Central memory CD4-positive, alpha-beta T cell (primary cell): ENCODE data around the gene LAMA5.
A peak's percentile ranks its signal among the peaks of the same experiment; 100 is the strongest.

ENCODE experiments used
- DNase-seq: peaks from one replicate; pipeline ENCODE4 v3.0.0; 2022

LAMA5 gene

DNA sequence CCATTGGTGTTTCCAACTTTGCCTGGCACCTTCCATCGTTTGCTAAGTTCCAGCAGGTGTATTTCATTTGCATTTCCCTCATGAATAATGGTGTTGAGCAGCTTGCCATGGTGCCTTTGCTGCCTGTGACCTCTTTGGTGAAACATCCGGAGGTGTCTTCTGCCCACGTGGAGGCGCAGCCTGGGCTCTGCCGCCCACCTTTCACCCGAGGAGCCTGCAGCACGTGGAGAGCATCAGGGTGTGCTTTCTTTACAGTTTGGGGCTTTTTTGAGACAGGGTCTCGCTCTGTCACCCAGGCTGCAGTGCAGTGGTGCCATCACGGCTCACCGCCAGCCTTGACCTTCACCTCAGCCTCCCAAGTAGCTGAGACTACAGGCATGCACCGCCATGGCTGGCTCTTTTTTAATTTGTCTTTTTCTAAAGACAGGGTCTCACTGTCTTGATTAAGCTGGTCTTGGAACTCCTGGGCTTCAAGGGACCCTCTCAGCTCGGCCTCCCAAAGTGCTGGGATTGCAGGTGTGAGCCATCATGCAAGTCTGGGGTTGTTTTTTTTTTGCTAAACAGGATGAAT is 67.4 kb downstream of the LAMA5 start:
- DNase-seq = no peak

DNA sequence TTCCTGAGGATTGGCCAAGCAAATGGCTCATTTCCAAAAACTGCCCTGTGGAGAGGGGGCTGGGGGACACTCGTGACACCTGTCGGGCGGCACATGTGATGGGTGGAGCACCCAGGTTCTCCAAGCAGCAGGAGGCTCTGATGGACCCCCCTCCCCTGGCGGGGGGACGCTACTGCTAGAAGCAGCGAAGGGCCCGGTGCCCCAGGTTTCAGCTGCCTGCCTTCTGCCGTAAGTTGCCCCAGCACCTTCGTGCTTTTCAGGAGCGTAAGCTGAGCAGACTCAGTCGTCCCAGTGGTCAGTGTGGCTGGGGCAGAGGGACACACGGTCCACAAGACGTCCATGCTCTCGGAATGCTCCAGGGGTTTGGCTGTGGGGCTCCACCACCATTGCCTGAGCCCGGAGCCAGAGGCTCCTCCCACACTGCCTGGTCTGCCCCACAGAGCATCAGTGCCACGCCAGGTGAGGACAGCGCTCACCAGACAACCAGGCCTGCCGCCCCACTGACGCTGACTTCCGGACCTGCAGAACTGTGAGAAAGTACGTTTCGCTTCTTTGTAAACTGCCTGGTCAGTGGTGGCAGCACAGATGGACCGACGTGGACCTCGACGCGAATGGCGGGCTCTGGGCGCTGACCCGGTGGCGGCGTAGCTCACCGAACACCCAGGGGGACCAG is 68.4 kb downstream of the LAMA5 start:
- no peak for DNase-seq

DNA sequence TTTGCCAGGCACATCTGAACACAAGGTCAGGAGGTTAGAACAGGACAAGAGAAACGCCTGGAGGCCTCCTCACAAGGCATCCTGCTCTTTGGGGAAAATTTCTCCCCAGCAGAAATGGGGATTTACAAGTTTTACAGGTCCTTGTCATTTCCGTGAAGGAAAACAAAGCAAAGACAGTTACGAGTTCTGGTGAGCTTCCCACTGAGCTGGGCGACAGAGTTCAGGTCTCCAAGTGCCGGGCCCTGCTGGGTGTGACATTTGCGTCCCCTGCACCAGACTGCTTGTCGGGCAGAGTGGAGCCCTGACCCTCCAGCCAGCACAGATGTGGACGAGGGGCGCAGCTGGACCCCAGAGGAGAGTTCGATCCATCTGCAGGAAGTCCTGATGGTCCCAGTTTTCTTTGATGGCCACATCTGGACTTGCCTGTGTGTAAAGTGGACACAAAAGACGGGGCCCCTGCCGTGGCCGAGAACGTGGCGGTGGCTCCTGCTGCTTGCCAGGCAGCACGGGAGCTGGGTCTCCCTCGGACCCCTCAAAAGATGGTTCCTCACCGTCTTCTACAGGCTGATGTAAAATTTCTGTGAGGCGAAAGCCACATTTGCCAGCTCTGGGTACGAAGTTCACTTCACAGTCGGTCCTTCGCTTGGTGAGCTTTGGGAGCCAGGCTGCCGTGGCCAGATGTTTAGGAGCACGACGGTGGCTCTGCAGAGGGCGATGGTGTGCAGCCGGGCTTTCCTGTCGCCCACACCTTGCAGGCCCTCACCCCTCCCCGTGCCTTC is 69.5 kb downstream of the LAMA5 start:
- DNase-seq = no peak

DNA sequence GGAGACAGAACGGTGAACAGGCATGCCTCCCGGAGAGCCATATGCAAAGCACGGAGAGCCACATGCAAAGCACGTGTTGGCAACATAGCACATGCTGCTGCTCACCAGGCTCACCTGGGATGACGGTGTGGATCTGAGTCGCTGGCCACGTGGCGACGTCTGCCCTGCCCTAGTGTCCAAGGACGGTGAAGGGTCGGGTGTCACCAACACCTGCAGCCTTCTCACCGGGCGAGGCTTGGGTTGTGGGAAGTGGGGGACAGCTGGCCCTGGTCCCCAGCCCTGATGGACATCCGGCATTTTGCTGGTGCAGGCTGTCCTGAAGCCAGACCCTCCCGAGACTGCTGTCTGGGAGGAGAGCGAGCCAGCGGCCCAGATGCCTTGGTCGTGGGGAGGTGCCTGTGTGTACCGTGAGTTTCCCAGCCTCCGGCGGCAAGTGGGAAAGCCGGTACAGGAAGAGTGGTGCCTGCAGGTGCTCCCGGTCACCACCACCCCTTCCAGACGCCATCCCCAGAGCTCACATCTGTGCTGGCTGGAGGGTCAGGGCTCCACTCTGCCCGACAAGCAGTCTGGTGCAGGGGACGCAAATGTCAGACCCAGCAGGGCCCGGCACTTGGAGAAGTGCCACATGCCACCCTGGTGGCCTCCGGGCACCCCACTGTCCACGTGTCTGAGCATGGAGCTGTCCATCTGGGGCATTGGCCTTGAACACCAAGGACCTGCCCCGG is 70.2 kb downstream of the LAMA5 start:
- DNase-seq = no peak

DNA sequence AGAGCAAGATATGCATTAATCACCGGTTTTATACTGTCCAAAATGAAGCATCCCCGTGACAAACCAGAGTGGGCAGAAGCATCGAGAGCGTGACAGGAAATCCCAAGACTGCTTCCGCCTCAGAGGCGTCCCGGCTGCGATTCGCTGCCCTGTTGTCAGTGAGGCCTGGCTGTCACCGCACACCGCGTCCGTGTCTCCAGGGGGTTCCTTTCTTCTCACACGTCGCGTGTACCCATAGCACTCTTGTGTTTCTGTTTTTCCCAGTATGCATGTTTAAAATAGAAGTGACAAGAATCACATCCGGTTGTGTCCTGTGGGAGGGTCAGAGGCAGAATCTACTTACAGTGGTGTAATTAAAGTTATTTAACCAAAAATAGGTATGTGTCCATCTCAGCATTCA is 72.6 kb downstream of the LAMA5 start:
- no peak for DNase-seq

DNA sequence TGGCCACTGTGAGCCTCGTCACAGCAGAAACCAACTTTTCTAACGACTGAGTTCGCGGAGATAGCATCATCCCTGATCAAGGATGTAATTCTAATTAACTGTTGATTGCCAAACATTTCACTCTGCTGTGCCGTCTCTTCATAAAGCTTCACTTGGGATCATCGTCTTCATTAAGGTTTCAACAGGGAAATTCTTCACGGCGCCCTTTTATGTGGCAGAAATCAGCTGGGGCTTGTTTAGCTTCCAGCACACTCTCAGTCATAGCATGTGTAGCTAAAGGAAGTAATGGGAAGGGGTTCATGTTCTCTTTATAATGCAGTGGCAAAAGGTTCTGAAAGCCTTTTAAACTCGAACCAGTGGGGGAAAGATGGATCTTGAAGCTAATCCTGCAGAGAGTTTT is 73.2 kb downstream of the LAMA5 start:
- no peak for DNase-seq

DNA sequence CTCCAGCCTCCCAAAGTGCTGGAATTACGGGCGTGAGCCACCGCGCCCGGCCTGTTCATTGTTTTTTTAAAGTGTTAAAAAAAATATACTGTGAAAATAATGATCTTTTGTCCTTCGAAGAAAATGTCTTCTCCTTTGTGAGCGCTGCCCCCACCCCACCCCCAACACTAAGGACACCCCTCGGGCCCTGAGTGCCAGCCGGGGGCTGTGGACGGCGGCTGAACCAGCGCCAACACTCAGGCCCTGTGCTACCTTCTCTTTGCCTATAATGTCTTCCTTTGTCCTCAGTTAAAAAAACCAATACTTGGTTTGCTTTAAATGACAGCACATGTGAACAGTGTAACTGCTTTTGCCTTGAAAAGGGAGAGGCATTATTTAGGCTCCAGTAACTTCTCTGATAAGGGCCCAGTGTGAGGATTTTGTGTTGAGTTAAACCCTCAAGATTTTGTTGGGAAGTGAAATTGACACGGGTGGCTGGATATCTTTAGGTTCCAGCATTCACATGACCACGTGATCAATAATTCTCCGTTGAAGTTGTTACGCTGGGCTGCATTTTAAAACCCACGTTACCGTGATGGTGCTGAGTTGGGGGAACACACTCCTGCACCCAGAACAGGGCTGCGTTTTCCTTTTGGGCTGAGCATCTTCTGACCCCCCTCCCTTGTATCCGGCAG is 73.9 kb downstream of the LAMA5 start:
- no peak for DNase-seq

DNA sequence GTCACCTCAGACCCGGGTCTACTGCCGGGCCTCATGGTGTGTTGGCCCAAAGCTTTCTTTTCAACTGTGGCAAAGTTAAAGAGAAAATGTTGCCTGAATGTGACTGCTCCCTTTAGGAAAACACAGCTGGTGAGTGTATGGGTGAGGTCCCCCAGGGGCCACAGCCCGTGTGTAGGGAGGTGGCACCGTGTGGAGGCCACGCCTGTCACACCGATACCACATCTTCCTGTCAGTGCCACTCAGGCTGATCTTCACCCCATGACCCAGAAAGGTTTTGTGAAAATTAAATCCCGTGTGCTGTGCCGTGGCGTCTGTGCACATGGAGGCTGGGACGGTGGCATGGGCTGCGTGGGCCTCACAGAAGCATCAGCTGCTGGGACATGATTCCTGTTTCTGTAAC is 75.0 kb downstream of the LAMA5 start:
- DNase-seq = peak; percentile 19

DNA sequence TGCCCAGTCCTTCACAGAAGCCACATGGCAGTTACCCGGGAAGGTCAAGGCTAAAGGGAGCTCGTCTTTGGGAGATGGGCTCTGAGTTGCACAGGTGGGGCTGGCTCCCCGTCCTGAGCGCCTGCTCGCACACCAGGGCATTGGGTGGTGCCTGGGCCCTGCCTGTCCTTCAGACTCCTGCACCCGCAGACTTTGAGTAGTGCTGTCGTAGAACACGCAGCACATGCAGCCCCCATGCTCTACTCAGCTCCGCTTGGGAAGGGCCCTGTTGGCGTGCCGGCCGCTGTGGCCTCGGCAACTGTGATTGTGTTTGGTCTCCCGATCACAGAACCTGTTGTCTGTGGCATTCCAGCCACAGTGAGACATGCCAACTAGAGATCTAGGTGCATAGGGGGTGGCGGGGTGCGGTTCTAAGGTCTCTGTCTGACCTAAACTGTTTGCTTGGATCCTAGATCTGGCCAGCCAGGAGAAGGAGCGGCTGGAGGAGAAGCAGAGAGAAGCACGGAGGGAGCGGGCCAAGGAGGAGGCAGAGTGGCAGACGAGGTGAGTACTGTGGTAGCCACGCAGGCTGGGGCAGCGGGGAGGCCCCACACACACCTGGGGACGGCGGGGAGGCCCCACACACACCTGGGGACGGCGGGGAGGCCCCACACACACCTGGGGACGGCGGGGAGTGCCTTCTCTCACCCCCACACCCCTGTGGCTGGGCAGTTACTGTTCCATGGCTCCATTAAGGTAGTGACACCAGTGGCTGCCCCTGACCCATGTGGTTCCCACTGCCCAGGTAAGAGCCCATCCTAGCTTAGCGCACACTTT is 75.7 kb downstream of the LAMA5 start:
- DNase-seq = no peak

DNA sequence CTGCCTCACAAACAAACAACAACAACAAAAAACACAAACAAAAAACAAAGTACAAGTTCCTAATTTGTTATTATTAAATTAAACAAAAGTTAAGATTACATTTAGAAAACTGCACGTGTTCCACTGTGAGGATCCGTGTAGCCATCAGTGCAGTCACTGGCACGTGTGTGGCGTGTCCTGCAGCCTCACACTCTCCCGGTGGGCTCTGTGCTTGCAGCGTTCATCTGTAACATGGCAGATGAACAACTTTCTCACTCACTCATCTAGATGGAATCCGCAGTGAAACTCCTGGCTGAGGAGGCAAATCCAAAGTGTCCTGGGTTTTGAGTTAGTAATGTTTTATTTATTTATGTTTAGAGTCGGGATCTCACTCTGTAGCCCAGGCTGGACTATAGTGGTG is 77.2 kb downstream of the LAMA5 start:
- no peak for DNase-seq

DNA sequence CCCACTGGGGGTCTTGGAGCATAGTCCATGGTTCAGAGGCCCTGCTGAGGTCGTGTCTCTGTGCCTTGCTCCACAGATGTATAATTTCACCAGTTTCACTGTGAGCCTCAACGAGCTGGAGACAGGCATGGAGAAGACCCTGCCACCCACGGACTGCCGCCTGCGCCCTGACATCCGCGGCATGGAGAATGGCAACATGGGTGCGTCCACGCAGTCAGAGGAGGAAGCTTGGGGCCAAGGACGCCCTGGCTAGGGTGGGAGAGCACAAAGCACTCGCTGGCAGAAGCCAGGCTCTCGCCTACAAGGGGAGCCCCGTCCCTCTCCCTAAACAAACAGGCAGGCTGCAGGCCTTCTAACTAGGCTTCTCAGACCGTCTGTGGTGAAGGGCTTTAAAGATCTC is 78.0 kb downstream of the LAMA5 start:
- no peak for DNase-seq

DNA sequence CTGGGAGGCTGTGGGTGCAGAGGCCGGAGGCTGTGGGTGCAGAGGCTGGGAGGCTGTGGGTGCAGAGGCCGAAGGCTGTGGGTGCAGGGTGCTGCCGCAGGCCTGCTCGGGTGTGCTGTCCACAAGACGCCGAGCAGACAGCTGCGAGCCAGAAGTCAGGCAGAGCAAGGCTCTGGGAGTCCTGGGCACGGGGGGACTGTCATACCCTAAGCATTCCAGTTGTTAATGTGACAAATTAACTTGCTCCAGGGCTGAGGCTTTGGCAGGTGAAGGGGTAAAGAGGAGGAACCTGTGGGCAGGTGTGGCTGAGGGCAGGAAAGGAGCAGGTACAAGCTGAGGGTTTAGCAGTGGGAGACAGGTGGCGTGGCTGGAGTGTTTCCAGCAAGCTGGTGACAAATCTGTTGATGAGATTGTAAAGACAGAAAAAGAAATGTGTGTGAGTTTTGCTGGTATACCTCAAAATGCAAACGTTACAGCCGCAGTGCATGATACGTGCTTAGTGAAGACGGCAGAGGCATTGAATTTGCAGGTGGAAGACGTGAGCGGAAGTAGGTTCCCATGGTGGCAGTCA is 78.5 kb downstream of the LAMA5 start:
- no peak for DNase-seq

DNA sequence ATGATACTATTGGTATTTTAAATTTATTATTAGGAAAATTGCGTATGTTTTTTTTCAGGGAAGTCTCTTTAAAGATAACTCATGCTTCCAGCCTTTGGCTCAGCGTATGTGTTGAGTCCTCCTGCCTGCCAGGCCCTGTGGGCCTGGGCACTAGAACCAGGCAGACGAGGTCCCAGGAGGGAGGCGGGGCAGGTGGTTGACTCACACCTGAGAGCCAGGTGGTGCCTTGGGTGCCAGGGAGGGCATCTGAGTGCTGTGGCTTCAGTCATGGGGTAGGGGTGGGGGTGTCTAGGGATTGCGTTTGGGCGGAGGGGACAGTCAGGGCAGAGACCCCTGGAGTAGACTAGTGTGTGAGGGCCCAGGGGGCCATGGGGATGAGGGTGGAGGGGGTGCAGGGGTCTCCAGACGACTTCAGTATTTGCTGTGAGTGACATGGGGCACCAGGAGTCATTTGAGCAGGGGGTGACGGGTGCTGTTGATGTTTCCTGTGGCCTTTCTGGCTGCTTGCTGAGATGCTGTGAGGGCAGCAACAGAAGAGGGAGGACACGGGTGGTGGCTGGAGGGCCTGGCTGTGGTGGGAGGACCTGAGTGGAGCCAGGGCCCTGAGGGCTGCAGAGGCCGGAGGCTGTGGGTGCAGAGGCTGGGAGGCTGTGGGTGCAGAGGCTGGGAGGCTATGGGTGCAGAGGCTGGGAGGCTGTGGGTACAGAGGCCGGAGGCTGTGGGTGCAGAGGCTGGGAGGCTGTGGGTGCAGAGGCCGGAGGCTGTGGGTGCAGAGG is 79.2 kb downstream of the LAMA5 start:
- DNase-seq = no peak

DNA sequence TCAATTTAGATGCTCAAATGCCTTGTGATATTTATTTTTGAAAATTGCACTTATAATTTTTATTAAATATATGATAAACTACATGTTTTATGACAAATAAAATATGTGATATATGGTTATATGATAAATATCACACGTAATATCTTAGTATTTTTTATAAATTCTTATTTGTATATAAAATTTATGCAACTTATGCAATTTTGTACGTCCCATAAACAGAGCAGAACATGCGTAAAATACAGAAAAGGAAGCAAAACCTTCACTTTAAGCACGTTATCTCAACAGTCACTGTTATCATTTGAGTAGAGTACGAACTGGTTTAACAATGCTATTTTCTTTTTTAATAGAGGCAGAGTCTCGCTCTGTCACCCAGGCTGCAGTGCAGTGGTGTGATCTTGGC is 80.0 kb downstream of the LAMA5 start:
- DNase-seq = no peak

DNA sequence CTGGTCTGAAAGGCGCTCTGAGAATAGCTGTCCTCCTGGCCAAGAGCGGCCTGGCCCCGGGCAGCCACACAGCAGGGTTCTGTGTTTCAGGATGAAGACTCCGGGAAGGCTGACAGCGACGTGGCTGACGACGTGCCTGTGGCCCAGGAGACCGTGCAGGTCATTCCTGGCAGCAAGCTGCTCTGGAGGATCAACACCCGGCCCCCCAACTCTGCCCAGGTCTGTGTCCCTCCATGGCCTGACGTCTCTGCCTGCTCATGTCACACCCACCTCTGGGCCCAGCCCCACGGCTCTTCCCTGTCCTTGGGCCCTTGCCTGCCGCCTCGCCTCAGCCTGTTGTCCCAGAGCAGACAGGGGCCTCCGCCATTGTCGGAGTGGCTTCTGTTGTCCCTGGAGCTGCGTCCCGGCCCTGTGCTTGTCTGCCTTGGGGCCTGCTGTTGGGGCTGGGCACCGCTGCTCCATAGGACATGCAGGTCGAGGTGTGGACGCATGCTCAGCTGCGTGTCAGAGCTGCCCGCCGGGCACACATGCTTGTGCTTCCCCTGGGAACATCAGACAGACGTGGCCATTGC is 80.5 kb downstream of the LAMA5 start:
- no peak for DNase-seq

DNA sequence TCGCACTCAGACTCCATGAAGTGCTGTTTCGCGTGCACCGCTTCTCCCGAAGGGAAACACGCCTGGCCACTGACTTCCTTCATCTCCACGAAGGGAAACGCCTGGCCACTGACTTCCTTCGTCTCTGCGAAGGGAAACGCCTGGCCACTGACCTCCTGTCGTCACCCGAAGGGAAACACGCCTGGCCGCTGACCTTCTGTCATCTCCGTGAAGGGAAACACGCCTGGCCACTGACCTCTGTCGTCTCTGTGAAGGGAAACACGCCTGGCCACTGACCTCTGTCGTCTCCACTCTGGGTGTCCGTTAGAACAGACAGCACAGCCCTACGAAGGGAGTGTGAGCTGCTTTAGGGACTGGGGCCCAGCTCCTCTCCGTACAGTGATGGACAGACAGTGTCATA is 81.4 kb downstream of the LAMA5 start:
- DNase-seq = no peak

DNA sequence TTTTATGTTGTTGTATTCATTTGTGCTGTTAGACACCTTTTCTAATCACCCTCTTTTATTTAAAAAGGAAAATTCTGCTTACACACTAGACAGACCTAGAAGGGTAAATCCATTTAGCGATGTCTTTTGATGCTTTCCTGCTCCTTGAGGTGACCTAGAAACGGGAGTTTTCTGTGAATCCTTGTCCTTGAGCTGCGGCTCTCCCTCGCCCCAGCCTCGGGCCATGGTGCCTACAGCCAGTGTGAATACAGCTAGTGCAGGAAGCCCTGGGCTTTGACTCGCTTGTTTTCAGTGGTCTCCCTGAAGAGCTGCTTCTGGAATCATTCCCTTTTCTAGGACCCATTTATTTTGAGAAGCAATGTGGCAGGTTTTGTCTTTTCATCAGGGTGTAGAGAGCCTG is 82.0 kb downstream of the LAMA5 start:
- DNase-seq = no peak

DNA sequence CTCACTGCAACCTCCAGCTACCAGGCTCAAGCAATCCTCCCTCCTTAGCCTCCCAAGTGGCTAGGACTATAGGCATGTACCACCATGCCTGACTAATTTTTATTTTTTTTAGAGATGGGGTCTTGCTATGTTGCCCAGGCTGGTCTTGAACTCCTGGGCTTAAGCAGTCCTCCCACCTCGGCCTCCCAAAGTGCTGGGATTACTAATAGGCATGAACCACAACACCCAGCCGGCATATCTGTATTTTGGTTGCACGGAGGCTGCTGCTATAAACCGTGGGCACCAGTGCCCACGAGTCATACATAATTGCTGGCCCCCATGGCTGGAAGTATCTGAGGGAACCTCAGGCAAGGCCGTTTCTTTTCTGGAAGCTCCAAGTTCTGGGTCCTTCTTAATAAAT is 82.7 kb downstream of the LAMA5 start:
- no peak for DNase-seq

DNA sequence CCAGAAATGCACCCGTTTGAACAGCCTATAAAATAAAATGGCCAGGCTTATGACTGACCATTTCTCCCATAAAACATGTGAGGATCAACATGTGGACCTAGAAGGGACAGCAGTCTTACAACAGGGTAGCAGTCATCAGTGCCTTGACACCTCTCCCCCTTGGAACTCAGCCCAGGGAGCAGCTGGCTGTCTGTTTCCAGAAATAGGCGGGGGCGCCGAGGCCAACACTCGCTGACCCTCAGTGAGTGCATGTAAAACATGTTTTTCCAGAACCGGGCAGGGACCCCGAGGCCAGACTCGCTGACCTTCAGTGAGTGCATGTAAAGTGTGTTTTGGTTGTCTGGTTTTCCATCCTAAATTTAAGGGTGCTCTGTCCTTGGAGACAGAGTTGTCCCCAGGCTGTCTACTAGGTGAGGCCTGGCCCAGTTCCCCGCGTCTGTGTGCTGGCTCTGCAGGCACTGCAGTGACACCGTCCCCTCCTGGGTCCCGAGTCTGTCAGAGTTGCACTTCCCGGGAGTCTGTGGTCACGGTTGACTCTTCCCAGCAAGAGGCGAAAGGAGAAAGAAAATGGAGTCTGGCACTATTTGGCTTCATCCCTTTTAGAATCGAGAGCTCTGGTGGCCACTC is 84.1 kb downstream of the LAMA5 start:
- DNase-seq = no peak

DNA sequence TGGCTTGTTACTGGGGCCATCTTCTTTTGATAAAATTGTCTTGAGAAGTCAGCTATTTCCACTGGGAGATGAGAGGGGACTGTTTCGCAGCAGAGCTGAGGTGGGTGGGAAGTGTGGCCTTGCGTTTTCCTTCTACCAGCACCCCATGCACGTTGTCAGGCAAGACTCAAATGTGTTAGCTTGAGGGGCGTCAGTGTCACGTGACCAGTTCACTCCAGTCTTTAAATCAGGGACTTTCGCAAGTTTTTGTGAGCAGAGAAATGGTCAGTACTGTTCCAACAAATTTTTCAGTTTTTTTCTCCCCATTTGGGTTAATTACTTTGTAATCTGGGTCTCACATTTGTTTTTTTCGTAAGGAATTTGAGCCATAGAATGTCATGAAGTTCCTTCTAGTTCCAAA is 85.0 kb downstream of the LAMA5 start:
- DNase-seq = no peak
